ENCODE data around the gene HOXB1.

Gene HOXB1

GRCh38 chr17:48530887-48531272 lies at the start of gene HOXB1:
TSS of gene HOXB1 (minus strand) at chr17:48531011. CDS start at chr17:48530904, 107 bp downstream.
- Histone ChIP-seq H3K4me3 (ENCODE audit: low read length in 2 of 2) (no peak within 1 kb of the TSS), H3K9me3 (ENCODE audit: control insufficient read depth in 2 of 2, low read length in 2 of 2) (no peaks in the 10 kb centered on the region), H3K27me3 (ENCODE audit: control insufficient read depth in 1 of 2, insufficient read depth in 2 of 2, low read length in 2 of 2) (peaks cover 0 to 10% of the 10 kb centered on the region in 2 donors), H3K27ac (ENCODE audit: low read length) (no peak within 1 kb of the TSS), H3K36me3 (ENCODE audit: control insufficient read depth in 2 of 2, insufficient read depth in 2 of 2, low read length in 2 of 2) (no peaks in the 10 kb centered on the region), H3K4me1 (ENCODE audit: control insufficient read depth, insufficient read depth, low read length) (no peaks in the 10 kb centered on the region), H3K9ac (ENCODE audit: low read length in 2 of 2) (no peak within 1 kb of the TSS)

GRCh38 chr17:48579760-48580554 lies 49.1 kb upstream of the HOXB1 start:
- Histone ChIP-seq H3K27ac (ENCODE audit: low read length) (peak overlapping the region; percentile 92), H3K4me1 (ENCODE audit: control insufficient read depth, insufficient read depth, low read length) (peaks cover 57% of the 10 kb centered on the region), H3K36me3 (ENCODE audit: control insufficient read depth in 2 of 2, insufficient read depth in 2 of 2, low read length in 2 of 2) (no peaks in the 10 kb centered on the region), H3K27me3 (ENCODE audit: control insufficient read depth in 1 of 2, insufficient read depth in 2 of 2, low read length in 2 of 2) (peaks cover 0 to 65% of the 10 kb centered on the region in 2 donors), H3K4me3 (ENCODE audit: low read length in 2 of 2) (peak overlapping the region in 1 of 2 donors; percentile 84), H3K9ac (ENCODE audit: low read length in 2 of 2) (peak overlapping the region; percentile 38 to 94), H3K9me3 (ENCODE audit: control insufficient read depth in 2 of 2, low read length in 2 of 2) (no peaks in the 10 kb centered on the region)

GRCh38 chr17:48579471-48579759 lies 48.6 kb upstream of the HOXB1 start:
- Histone ChIP-seq H3K4me3 (ENCODE audit: low read length in 2 of 2) (peak overlapping the region; percentile 59 to 83), H3K4me1 (ENCODE audit: control insufficient read depth, insufficient read depth, low read length) (peaks cover 58% of the 10 kb centered on the region), H3K9me3 (ENCODE audit: control insufficient read depth in 2 of 2, low read length in 2 of 2) (no peaks in the 10 kb centered on the region), H3K36me3 (ENCODE audit: control insufficient read depth in 2 of 2, insufficient read depth in 2 of 2, low read length in 2 of 2) (no peaks in the 10 kb centered on the region), H3K9ac (ENCODE audit: low read length in 2 of 2) (peak overlapping the region; percentile 51 to 62), H3K27me3 (ENCODE audit: control insufficient read depth in 1 of 2, insufficient read depth in 2 of 2, low read length in 2 of 2) (peaks cover 0 to 67% of the 10 kb centered on the region in 2 donors), H3K27ac (ENCODE audit: low read length) (peak overlapping the region; percentile 77)

GRCh38 chr17:48578616-48579470 lies 48.0 kb upstream of the HOXB1 start:
- H3K27ac ChIP-seq (ENCODE audit: low read length) = peak overlapping the region; percentile 77
- H3K36me3 ChIP-seq (ENCODE audit: control insufficient read depth in 2 of 2, insufficient read depth in 2 of 2, low read length in 2 of 2) = no peaks in the 10 kb centered on the region
- H3K4me3 ChIP-seq (ENCODE audit: low read length in 2 of 2) = peak overlapping the region; percentile 59 to 83
- H3K4me1 ChIP-seq (ENCODE audit: control insufficient read depth, insufficient read depth, low read length) = peaks cover 60% of the 10 kb centered on the region
- H3K9me3 ChIP-seq (ENCODE audit: control insufficient read depth in 2 of 2, low read length in 2 of 2) = no peaks in the 10 kb centered on the region
- peaks cover 0 to 68% of the 10 kb centered on the region in 2 donors for H3K27me3 ChIP-seq (ENCODE audit: control insufficient read depth in 1 of 2, insufficient read depth in 2 of 2, low read length in 2 of 2)
- H3K9ac ChIP-seq (ENCODE audit: low read length in 2 of 2) = peak overlapping the region; percentile 62 to 84

GRCh38 chr17:48577946-48578615 lies 47.3 kb upstream of the HOXB1 start, which contains the start of gene HOXB4:
TSS of gene HOXB4 (minus strand) at chr17:48578350. CDS start at chr17:48578319, 31 bp downstream.
- H3K4me3 ChIP-seq (ENCODE audit: low read length in 2 of 2) = peak within 1 kb of the TSS; percentile 61 to 83
- H3K27ac ChIP-seq (ENCODE audit: low read length) = peak within 1 kb of the TSS; percentile 89
- peak within 1 kb of the TSS; percentile 62 to 84 for H3K9ac ChIP-seq (ENCODE audit: low read length in 2 of 2)
- peaks cover 54% of the 10 kb centered on the region for H3K4me1 ChIP-seq (ENCODE audit: control insufficient read depth, insufficient read depth, low read length)
- no peaks in the 10 kb centered on the region for H3K9me3 ChIP-seq (ENCODE audit: control insufficient read depth in 2 of 2, low read length in 2 of 2)
- peaks cover 0 to 62% of the 10 kb centered on the region in 2 donors for H3K27me3 ChIP-seq (ENCODE audit: control insufficient read depth in 1 of 2, insufficient read depth in 2 of 2, low read length in 2 of 2)
- H3K36me3 ChIP-seq (ENCODE audit: control insufficient read depth in 2 of 2, insufficient read depth in 2 of 2, low read length in 2 of 2) = no peaks in the 10 kb centered on the region

GRCh38 chr17:48577330-48577945 lies 46.6 kb upstream of the HOXB1 start:
- peaks cover 54% of the 10 kb centered on the region for H3K4me1 ChIP-seq (ENCODE audit: control insufficient read depth, insufficient read depth, low read length)
- H3K4me3 ChIP-seq (ENCODE audit: low read length in 2 of 2) = peak overlapping the region; percentile 42 to 83
- no peaks in the 10 kb centered on the region for H3K36me3 ChIP-seq (ENCODE audit: control insufficient read depth in 2 of 2, insufficient read depth in 2 of 2, low read length in 2 of 2)
- peak overlapping the region; percentile 89 for H3K27ac ChIP-seq (ENCODE audit: low read length)
- no peaks in the 10 kb centered on the region for H3K9me3 ChIP-seq (ENCODE audit: control insufficient read depth in 2 of 2, low read length in 2 of 2)
- H3K9ac ChIP-seq (ENCODE audit: low read length in 2 of 2) = peak overlapping the region; percentile 47 to 80
- peaks cover 0 to 62% of the 10 kb centered on the region in 2 donors for H3K27me3 ChIP-seq (ENCODE audit: control insufficient read depth in 1 of 2, insufficient read depth in 2 of 2, low read length in 2 of 2)

- Histone ChIP-seq H3K4me3 (ENCODE audit: low read length in 2 of 2) (peak overlapping the region; percentile 42 to 83), H3K27me3 (ENCODE audit: control insufficient read depth in 1 of 2, insufficient read depth in 2 of 2, low read length in 2 of 2) (peaks cover 0 to 56% of the 10 kb centered on the region in 2 donors), H3K9me3 (ENCODE audit: control insufficient read depth in 2 of 2, low read length in 2 of 2) (no peaks in the 10 kb centered on the region), H3K27ac (ENCODE audit: low read length) (peak overlapping the region; percentile 89), H3K4me1 (ENCODE audit: control insufficient read depth, insufficient read depth, low read length) (peaks cover 61% of the 10 kb centered on the region), H3K36me3 (ENCODE audit: control insufficient read depth in 2 of 2, insufficient read depth in 2 of 2, low read length in 2 of 2) (no peaks in the 10 kb centered on the region), H3K9ac (ENCODE audit: low read length in 2 of 2) (peak overlapping the region; percentile 47 to 80)
Measured at GRCh38 chr17:48576479-48577309, 45.9 kb upstream of the HOXB1 start.

- H3K4me3 ChIP-seq (ENCODE audit: low read length in 2 of 2) = peak overlapping the region; percentile 37 to 75
- no peaks in the 10 kb centered on the region for H3K36me3 ChIP-seq (ENCODE audit: control insufficient read depth in 2 of 2, insufficient read depth in 2 of 2, low read length in 2 of 2)
- H3K27me3 ChIP-seq (ENCODE audit: control insufficient read depth in 1 of 2, insufficient read depth in 2 of 2, low read length in 2 of 2) = peaks cover 0 to 48% of the 10 kb centered on the region in 2 donors
- no peaks in the 10 kb centered on the region for H3K9me3 ChIP-seq (ENCODE audit: control insufficient read depth in 2 of 2, low read length in 2 of 2)
- H3K9ac ChIP-seq (ENCODE audit: low read length in 2 of 2) = peak overlapping the region; percentile 46 to 55
- H3K4me1 ChIP-seq (ENCODE audit: control insufficient read depth, insufficient read depth, low read length) = peaks cover 61% of the 10 kb centered on the region
- H3K27ac ChIP-seq (ENCODE audit: low read length) = peak overlapping the region; percentile 89
Measured at GRCh38 chr17:48575673-48576478, 45.1 kb upstream of the HOXB1 start.

GRCh38 chr17:48575066-48575582 lies 44.3 kb upstream of the HOXB1 start:
- peak overlapping the region; percentile 41 to 58 for H3K9ac ChIP-seq (ENCODE audit: low read length in 2 of 2)
- peak overlapping the region; percentile 94 for H3K27ac ChIP-seq (ENCODE audit: low read length)
- H3K36me3 ChIP-seq (ENCODE audit: control insufficient read depth in 2 of 2, insufficient read depth in 2 of 2, low read length in 2 of 2) = no peaks in the 10 kb centered on the region
- H3K27me3 ChIP-seq (ENCODE audit: control insufficient read depth in 1 of 2, insufficient read depth in 2 of 2, low read length in 2 of 2) = peaks cover 0 to 49% of the 10 kb centered on the region in 2 donors
- peak overlapping the region in 1 of 2 donors; percentile 75 for H3K4me3 ChIP-seq (ENCODE audit: low read length in 2 of 2)
- H3K9me3 ChIP-seq (ENCODE audit: control insufficient read depth in 2 of 2, low read length in 2 of 2) = no peaks in the 10 kb centered on the region
- H3K4me1 ChIP-seq (ENCODE audit: control insufficient read depth, insufficient read depth, low read length) = peaks cover 63% of the 10 kb centered on the region

All from stomach smooth muscle (tissue), 2 donors.